ENCODE results near the gene ATG4A.

The ATG4A gene

GRCh38 chrX:108171671-108172070 is 80.1 kb downstream of the ATG4A start:
- DNase-seq, result no peak

- no peak for DNase-seq
Measured at GRCh38 chrX:108173874-108174273, 82.3 kb downstream of the ATG4A start.

- no peak for DNase-seq
Measured at GRCh38 chrX:108177351-108178142, 86.0 kb downstream of the ATG4A start.

GRCh38 chrX:108178143-108178498 is 86.5 kb downstream of the ATG4A start:
- no peak for DNase-seq

- no peak for DNase-seq
Measured at GRCh38 chrX:108186811-108187210, 95.2 kb downstream of the ATG4A start.

- DNase-seq, result no peak
Measured at GRCh38 chrX:108198420-108198819, 106.8 kb downstream of the ATG4A start.

- DNase-seq, result no peak
Measured at GRCh38 chrX:108199041-108199440, 107.5 kb downstream of the ATG4A start.

- DNase-seq, result no peak
Measured at GRCh38 chrX:108199691-108200090, 108.1 kb downstream of the ATG4A start.

GRCh38 chrX:108203540-108203939 is 112.0 kb downstream of the ATG4A start:
- DNase-seq, result no peak

All from GDM1 (cell line).